Non-pigmented ciliary epithelial cell (primary cell): ENCODE results near the gene NBPF8.
"Not testable (repeated sequence)": the region's sequence is repeated elsewhere in the genome, so short reads cannot be mapped to it uniquely, and the experiment has no call there.

ENCODE experiments used
- DNase-seq: peaks from one replicate; pipeline ENCODE4 v3.0.0-alpha.2; 2010; ENCODE audit warnings: low read depth

The NBPF8 gene

GRCh38 chr1:120414911-120415480 is at the start of gene NBPF8:
NBPF8 (plus strand) TSS chr1:120415035; CDS start chr1:120436523, 21,488 bp downstream.
- DNase-seq = not testable (repeated sequence)

GRCh38 chr1:120367709-120368108 is 47.1 kb upstream of the NBPF8 start:
- DNase-seq = not testable (repeated sequence)

GRCh38 chr1:120386651-120387050 is 28.2 kb upstream of the NBPF8 start:
- DNase-seq = not testable (repeated sequence)

- peak; percentile 18 for DNase-seq
Measured at GRCh38 chr1:120388597-120389126, 26.2 kb upstream of the NBPF8 start.

- not testable (repeated sequence) for DNase-seq
Measured at GRCh38 chr1:120391365-120391764, 23.5 kb upstream of the NBPF8 start.

GRCh38 chr1:120393316-120394232 is 21.3 kb upstream of the NBPF8 start:
- DNase-seq = not testable (repeated sequence)

GRCh38 chr1:120405348-120405747 is 9.5 kb upstream of the NBPF8 start:
- DNase-seq = not testable (repeated sequence)

- DNase-seq = not testable (repeated sequence)
Measured at GRCh38 chr1:120414451-120414850, 384 bp upstream of the NBPF8 start.

GRCh38 chr1:120415492-120415961 is 692 bp downstream of the NBPF8 start:
- DNase-seq = not testable (repeated sequence)

- not testable (repeated sequence) for DNase-seq
Measured at GRCh38 chr1:120425063-120425462, 10.2 kb downstream of the NBPF8 start.

- not testable (repeated sequence) for DNase-seq
Measured at GRCh38 chr1:120431626-120432025, 16.8 kb downstream of the NBPF8 start.

GRCh38 chr1:120433831-120434230 is 19.0 kb downstream of the NBPF8 start:
- DNase-seq = not testable (repeated sequence)

GRCh38 chr1:120449124-120449523 is 34.3 kb downstream of the NBPF8 start:
- DNase-seq = not testable (repeated sequence)
